NCI-H748 treated with DMSO at 0.1 percent for 48 hours (cell line): ENCODE measurements around the gene MRPL39.

ENCODE experiments used
- DNase-seq: peaks from one replicate; lab custom pipeline; 2025; lab: John Stamatoyannopoulos, UW

MRPL39 gene

DNA sequence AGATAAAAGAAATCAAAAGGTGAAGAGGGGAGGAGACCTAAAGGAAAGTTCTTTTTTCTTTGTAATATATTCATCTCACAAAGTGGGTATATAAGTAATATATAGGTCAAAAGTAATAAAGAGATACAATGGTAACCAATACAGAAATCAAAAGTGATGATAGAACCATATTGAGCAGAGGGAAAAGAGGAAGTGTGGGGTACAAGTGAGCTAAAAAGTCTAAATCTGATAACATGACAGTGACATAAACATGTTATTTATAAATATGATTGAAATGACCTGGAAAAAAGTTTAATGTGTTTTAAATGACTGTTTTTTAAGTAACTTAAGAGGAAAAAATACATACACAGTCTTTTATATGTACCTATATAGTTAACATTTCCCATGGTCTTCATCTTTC is 70.5 kb downstream of the MRPL39 start:
- no peak for DNase-seq

- no peak for DNase-seq
Observed at GRCh38 chr21:25535849-25536248, 71.4 kb downstream of the MRPL39 start.
